ENCODE measurements around the gene WDR89.
"Not testable (repeated sequence)": the region's sequence is repeated elsewhere in the genome, so short reads cannot be mapped to it uniquely, and the experiment has no call there.

The WDR89 gene

DNA sequence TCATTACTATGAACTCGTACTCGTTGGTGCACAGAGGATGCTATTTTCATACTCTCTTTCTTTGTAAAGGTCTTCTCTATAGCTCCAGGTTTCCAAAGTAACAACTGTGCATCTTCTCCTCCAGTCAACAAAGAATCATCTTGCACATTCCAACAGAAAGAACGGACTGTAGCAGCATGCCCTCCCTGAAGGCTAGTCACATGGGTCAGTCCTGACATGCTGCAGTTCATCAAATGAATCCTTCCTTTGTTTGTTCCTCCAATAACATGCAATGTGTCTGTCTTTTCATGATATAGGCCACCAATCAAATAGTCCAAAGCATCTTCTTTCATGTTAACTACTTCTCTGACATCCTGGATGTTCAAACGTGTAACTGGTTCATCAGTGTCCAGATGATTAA lies 42.9 kb downstream of the WDR89 start:
- DNase-seq (ENCODE audit: low read depth in 4 of 4, low spot score in 1 of 4), result no peak

DNA sequence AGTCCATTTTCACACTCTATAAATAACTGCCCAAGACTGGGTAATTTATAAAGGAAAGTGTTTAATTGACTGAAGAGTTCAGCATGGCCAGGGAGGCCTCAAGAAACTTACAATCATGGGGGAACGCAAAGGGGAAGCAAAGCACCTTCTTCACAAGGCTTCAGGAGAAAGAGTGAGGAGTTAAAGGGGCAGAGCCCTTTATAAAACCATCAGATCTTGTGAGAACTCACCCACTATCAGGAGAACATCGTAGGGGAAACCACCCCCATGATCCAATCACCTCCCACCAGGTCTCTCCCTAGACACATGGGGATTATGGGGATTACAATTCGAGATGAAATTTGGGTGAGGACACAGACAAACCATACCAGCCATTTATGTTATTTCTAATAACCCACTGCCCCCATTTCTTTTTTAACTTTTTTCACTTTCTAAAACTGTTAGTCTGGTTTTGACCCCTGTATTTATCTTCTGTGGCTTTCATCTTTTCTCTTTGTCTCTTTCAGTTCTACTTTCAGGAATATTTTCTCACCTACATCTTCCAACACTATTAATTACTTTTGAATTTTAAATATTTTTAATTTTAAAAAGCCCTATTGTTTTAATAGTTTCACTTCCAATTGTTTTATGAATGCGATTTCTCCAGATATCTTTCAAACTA lies 44.5 kb downstream of the WDR89 start:
- DNase-seq (ENCODE audit: low read depth in 4 of 4, low spot score in 1 of 4), result no peak

DNA sequence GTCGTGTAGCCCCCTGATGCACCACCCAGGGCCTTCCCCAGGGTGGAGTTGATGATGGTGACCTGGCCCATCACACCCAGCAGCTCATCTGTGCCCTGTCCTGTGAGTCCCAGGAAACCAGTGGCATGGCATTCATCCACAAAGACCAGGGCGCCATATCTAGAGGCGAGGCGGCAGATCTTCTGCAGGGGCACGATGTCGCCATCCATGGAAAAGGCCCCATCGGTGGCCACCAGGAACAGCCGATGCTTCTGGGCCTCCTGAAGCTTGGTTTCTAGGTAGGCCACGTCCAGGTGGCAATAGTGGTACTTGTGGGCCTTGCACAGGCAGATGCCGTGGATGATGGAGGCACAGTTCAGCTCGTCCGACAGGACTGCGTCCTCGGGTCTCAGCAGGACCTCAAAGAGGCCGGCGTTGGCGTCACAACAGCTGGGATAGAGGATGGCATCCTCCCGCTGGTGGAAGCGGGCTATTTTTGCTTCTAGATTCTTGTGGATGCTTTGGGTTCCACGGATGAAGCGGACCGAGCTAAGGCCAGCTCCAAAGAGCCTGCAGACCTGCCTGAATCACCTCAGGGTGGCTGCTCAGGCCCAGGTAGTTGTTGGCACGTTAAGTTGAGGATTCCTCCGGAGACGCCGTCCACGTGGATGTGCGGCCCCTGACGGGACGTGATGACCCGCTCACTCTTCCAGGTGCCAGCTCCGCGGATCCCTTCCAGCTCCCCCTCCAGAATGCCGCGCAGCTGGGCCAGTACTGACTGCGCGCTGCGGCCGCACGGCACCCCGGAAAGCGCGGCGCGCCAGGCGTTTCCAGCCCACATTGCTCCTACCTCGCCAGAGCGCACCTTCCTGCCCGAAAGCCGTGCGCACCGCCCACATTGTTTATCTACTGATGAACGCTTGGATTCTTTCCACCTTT lies 47.0 kb downstream of the WDR89 start:
- DNase-seq (ENCODE audit: low read depth in 4 of 4, low spot score in 1 of 4), result no peak

DNA sequence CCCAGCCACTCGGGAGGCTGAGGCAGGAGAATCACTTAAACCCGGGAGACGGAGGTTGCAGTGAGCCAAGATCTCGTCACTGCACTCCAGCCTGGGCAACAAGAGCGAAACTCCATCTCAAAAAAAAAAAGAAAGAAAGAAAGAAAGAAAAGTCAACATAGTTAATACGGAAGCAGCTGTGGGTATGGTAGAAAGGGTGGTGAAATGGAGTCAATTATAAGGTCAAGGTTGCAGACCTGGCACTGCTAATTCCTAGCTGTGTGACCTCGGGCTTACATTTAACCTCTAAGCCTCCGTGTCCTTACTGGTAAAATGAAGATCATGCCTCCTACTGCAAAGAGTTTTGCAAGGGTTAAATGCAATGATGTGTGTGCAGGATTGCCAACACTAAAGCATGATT lies 58.6 kb downstream of the WDR89 start:
- not testable (repeated sequence) for DNase-seq (ENCODE audit: low read depth in 4 of 4, low spot score in 1 of 4)

DNA sequence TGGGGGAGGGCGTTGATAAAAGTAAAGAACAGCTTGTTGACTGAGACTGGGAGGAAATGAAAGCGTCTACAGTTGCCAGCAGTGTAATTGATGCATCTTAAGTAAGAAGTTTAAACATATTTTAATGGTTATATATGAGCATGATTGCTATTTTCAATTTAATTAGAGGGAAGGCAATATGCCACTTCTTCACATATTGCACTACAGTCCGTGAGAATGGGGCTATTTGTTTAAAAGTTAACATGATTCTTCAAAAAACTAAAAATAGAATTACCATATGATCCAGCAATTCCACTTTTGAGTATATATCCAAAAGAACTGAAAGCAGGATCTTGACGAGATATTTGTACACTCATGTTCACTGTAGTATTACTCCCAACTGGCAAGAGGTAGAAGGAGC lies 60.2 kb downstream of the WDR89 start:
- DNase-seq (ENCODE audit: low read depth in 4 of 4, low spot score in 1 of 4), result no peak

DNA sequence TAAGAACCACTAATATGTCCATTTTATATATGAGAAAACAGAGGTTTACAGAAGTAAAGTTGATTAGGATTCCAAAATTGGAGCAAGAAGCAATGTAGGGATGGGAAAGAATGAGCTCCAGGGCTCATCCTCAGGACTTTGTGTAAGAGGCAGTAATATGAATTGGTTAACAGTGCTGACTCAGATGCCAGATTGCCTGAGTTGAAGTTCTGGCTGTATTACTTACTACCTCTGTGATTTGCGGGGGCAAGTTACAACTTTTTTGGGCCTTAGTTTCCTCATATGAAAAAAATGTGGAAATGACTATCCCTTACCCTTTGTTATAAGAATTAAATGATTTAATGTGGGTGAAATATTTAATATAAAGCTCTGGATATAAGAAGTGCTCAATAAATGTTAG lies 63.4 kb downstream of the WDR89 start:
- no peak for DNase-seq (ENCODE audit: low read depth in 4 of 4, low spot score in 1 of 4)

DNA sequence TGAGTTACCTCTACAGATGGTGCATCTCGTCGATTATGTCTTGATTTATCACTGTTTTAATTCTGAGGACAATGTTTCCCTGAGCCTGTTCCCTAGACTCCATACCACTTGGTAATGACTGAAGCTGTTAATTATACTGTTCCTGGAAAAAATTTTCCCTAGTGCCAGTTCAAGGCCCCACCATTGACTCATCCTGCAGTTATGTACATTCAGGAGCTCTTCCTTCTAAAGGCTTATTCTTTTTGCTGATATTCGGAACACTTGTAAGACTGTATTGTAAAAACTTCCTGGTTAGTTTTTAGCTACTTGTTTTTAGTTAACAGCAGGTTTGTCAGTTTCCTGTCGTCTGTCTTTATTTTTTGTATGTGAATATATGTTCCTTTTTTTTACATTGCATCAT lies 68.1 kb downstream of the WDR89 start:
- no peak for DNase-seq (ENCODE audit: low read depth in 4 of 4, low spot score in 1 of 4)

DNA sequence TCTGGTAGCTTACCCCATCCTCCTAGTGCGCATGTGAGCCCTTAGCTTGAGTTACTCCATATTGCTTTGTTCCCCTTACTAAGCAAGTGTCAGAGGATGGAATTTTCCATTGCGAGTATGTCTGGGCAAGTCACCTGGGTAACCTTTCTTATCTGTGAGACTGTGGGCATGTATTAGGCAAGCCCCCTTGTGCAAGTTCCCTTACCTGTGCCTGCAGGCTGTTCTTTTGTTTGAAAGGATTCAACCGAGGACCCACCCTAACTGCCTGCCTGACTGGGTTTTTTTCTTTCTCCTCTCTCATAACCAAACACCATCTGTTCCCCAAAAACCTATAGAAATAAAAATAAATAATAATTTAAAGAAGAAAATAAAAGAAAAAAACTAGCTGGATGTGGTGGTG lies 76.2 kb downstream of the WDR89 start:
- no peak for DNase-seq (ENCODE audit: low read depth in 4 of 4, low spot score in 1 of 4)

DNA sequence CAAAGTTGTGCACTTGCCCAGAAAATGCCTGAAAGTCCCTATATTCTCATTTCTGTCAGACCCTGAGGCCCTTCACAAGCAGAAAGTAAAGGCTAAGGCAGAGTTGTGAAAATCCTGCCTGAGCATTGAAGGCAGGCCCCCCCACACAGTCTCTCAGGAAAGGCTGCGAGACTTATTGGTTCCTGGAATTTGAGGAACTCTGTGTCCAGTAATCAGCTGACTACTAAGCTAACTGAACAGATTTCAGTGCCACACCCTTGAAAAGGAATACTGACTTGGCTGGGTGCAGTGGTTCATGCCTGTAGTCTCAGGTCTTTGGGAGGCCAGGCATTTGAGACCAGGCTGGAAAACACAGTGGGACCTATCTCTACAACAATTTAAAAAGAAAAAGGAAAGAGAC lies 77.4 kb downstream of the WDR89 start:
- DNase-seq (ENCODE audit: low read depth in 4 of 4, low spot score in 1 of 4), result no peak

DNA sequence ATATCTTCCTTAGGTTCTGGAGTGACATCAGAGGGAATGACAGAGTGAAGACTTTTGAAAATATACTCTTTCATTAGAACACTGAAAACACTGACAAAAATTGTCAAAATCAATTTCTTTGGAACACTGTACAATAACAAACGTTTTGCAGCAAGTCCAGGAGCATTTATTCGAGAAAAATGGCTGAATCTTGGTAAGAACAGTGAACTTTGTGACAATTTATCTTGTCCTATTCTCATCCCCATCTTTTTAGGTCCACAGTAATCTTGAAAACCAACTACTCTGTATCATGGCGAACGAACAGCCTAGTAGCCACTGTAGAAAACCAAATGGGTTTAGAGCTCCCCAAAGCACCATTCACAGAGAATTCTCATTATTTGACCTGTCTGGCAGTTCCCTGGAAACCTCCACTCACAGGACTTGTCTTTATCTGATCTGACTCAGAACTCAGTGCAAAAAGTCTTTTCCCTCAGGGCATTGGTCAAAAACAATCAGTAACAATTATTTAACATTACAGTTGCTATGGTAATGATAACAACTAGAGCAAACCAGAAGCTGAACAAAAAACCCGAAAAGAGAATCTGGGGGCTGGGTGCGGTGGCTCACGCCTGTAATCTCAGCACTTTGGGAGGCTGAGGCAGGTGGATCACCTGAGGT lies 78.2 kb downstream of the WDR89 start:
- no peak for DNase-seq (ENCODE audit: low read depth in 4 of 4, low spot score in 1 of 4)

DNA sequence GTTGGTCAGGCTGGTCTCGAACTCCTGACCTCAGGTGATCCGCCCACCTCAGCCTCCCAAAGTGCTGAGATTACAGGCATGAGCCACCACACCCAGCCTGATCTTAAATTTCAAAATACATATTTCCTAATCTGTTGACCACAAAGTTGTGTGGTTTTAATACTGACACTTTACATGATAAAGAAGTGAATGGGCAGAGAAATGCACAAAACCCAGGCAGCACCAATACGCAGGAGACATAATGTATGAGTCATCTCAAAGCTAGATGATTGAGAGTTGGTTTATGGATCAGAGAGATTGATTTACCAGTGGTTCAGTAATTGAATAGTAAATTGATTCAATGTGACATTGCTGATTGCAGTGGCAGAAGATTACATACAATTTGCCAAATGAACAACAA lies 79.3 kb downstream of the WDR89 start:
- DNase-seq (ENCODE audit: low read depth in 4 of 4, low spot score in 1 of 4), result no peak

DNA sequence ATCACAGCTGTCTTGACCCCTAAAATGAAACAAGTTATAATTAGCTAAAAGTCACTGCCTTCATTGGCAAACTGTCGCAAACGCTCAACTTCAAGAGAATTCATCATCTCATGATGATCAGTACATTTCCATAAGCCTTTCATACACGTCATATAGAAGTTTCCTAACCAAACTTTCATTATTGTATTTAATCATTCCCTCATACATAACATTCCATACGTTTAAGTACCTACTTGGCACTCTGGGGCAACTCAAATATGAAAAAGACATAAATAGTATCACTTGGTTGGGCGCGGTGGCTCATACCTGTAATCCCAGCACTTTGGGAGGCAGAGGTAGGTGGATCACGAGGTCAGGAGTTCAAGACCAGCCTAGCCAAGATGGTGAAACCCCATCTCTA lies 86.1 kb downstream of the WDR89 start:
- no peak for DNase-seq (ENCODE audit: low read depth in 4 of 4, low spot score in 1 of 4)

DNA sequence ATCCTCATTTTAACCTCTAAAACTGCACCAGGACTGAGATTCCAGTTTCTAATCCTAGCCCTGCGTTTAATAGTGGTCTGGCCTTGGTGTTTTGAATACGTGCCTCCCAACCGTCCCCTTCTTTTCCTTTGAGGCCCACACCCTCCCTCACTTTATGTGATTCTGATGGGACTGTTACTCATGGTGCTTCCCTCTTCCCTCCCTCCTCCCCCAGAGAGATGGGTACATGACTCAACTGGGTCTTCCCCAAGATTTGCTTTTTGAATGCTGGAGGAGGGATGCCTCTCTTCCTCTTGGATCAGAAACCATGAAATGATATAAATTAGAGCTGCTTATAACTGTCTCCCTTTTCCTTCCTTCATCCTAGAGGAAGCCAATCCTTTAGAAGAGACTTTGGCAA lies 90.3 kb downstream of the WDR89 start:
- DNase-seq (ENCODE audit: low read depth in 4 of 4, low spot score in 1 of 4), result no peak

DNA sequence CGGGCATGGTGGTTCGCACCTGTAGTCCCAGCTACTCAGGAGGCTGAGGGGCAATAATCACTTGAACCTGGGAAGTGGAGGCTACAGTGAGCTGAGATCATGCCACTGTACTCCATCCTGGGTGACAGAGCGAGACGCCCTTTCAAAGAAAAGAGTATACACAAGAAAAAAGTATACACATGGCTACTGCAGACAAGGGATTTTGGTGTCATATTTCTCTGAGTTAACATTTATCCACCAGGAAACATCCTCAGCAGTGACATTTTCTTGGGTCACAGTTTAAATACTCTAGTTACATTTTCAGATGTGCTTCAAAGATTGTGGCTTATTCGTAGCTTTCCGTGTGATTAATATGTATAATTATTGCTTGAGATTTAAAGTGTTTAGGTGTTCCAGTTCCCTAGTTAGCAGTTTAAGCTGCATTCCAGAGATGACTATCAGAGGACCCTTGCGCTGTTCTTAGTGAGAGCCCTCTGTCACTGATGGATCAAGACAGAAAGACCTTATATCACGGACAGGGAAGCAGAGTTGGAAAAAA lies 93.8 kb downstream of the WDR89 start:
- DNase-seq (ENCODE audit: low read depth in 4 of 4, low spot score in 1 of 4), result no peak

Measured in stimulated activated CD4-positive, alpha-beta T cell treated with anti-CD3 and anti-CD28 coated beads, Interleukin-1b, Interleukin-23, amount 100 ng/mL, for 24 hours (primary cell).